Mesenchymal stem cell (in vitro differentiated cells and primary cell): ENCODE results near the gene ARMS2.

ENCODE experiments used
- DNase-seq: peaks from one replicate; pipeline ENCODE4 v3.0.0-alpha.2; 2013
- H2AFZ ChIP-seq: one replicate; pipeline ENCODE4 v1.6.1; 2013; ENCODE audit warnings: low read depth, mild to moderate bottlenecking, control low read depth, inconsistent platforms, low read length, moderate library complexity
- H2AK5ac ChIP-seq: 2 replicates; pipeline ENCODE4 v1.6.1; 2013; ENCODE audit warnings: low read length, moderate library complexity, mild to moderate bottlenecking, inconsistent platforms; ENCODE audit not compliant: severe bottlenecking
- H2BK120ac ChIP-seq: one replicate; pipeline ENCODE4 v1.6.1; 2013; ENCODE audit warnings: low read depth, mild to moderate bottlenecking, inconsistent platforms, low read length, moderate library complexity
- H2BK12ac ChIP-seq, 2 experiments: one replicate each; pipeline ENCODE4 v1.6.1; 2013; ENCODE audit warnings: inconsistent platforms in 2 of 2, low read length in 2 of 2, mild to moderate bottlenecking in 2 of 2, moderate library complexity in 2 of 2, control low read depth in 1 of 2
- H2BK15ac ChIP-seq: one replicate; pipeline ENCODE4 v1.6.1; 2013; ENCODE audit warnings: mild to moderate bottlenecking, low read depth, inconsistent platforms; ENCODE audit not compliant: poor library complexity, severe bottlenecking
- H2BK5ac ChIP-seq: 2 replicates; pipeline ENCODE4 v1.6.1; 2013; ENCODE audit warnings: low read depth, mild to moderate bottlenecking, low read length, control low read depth, inconsistent platforms; ENCODE audit not compliant: poor library complexity, severe bottlenecking
- H3K14ac ChIP-seq, 2 experiments: one replicate each; pipeline ENCODE4 v1.6.1; 2013; ENCODE audit warnings: inconsistent platforms in 2 of 2, low read length in 2 of 2, control low read depth in 1 of 2, mild to moderate bottlenecking in 1 of 2, moderate library complexity in 1 of 2
- H3K18ac ChIP-seq, 2 experiments: one replicate each; pipeline ENCODE4 v1.6.1; 2013; ENCODE audit warnings: inconsistent platforms in 2 of 2, low read length in 2 of 2, control low read depth in 1 of 2, low read depth in 1 of 2, mild to moderate bottlenecking in 1 of 2
- H3K23ac ChIP-seq, 2 experiments: one replicate each; pipeline ENCODE4 v1.6.1; 2013; ENCODE audit warnings: inconsistent platforms in 2 of 2, low read length in 2 of 2, mild to moderate bottlenecking in 2 of 2, moderate library complexity in 2 of 2, control low read depth in 1 of 2
- H3K27ac ChIP-seq: 2 replicates; pipeline ENCODE4 v1.5.1; 2013; ENCODE audit warnings: mild to moderate bottlenecking, moderate library complexity, low read length, control low read depth, inconsistent platforms; ENCODE audit not compliant: poor library complexity, severe bottlenecking
- H3K27me3 ChIP-seq, 2 experiments: 2 replicates each; pipeline versions ENCODE4 v1.6.1 to v1.7.0; 2013; ENCODE audit warnings: low read length in 2 of 2, mild to moderate bottlenecking in 2 of 2, moderate library complexity in 2 of 2, control low read depth in 1 of 2, inconsistent platforms in 1 of 2; ENCODE audit not compliant: control insufficient read depth in 1 of 2, insufficient read depth in 1 of 2
- H3K36me3 ChIP-seq, 2 experiments: 2 replicates each; pipeline versions ENCODE4 v1.6.1 to v1.7.0; 2013; ENCODE audit warnings: low read length in 2 of 2, control low read depth in 1 of 2, inconsistent platforms in 1 of 2, low read depth in 1 of 2, mild to moderate bottlenecking in 1 of 2; ENCODE audit not compliant: insufficient read depth in 2 of 2, control insufficient read depth in 1 of 2
- H3K4ac ChIP-seq, 2 experiments: one replicate each; pipeline ENCODE4 v1.6.1; 2013; ENCODE audit warnings: inconsistent platforms in 2 of 2, low read length in 2 of 2, mild to moderate bottlenecking in 2 of 2, moderate library complexity in 2 of 2, control low read depth in 1 of 2, low read depth in 1 of 2
- H3K4me1 ChIP-seq: 2 replicates; pipeline ENCODE4 v1.6.1; 2013; ENCODE audit warnings: low read depth, low read length, control low read depth; ENCODE audit not compliant: control insufficient read depth, insufficient read depth
- H3K4me2 ChIP-seq: 2 replicates; pipeline ENCODE4 v1.6.1; 2013; ENCODE audit warnings: low read length, mild to moderate bottlenecking, inconsistent platforms; ENCODE audit not compliant: poor library complexity, severe bottlenecking
- H3K4me3 ChIP-seq, 2 experiments: 2 replicates each; pipeline versions ENCODE4 v1.5.1 to v1.7.0; 2013; ENCODE audit warnings: low read length in 2 of 2, mild to moderate bottlenecking in 2 of 2, control low read depth in 1 of 2, low read depth in 1 of 2; ENCODE audit not compliant: insufficient read depth in 1 of 2
- H3K79me1 ChIP-seq: replicated peaks from 2 replicates; pipeline ENCODE4 v1.6.1; 2013; ENCODE audit warnings: mild to moderate bottlenecking, control low read depth, low read length, inconsistent platforms; ENCODE audit not compliant: poor library complexity, severe bottlenecking
- H3K9ac ChIP-seq: 2 replicates; pipeline ENCODE4 v1.7.0; 2013; ENCODE audit warnings: mild to moderate bottlenecking, low read length, moderate library complexity
- H3K9me3 ChIP-seq: 2 replicates; pipeline ENCODE4 v1.7.0; 2013; ENCODE audit warnings: mild to moderate bottlenecking, low read length; ENCODE audit not compliant: control insufficient read depth
- H4K8ac ChIP-seq: one replicate; pipeline ENCODE4 v1.6.1; 2013; ENCODE audit warnings: inconsistent platforms, mild to moderate bottlenecking, low read length, moderate library complexity
- H4K91ac ChIP-seq: one replicate; pipeline ENCODE4 v1.6.1; 2013; ENCODE audit warnings: mild to moderate bottlenecking, low read length, inconsistent platforms
- WGBS: methylation state at CpG from one replicate; pipeline ENCODE4 v1.1.7; 2013; ENCODE audit warnings: mixed read lengths; 5-methylcytosine and 5-hydroxymethylcytosine counted together

ARMS2 gene

GRCh38 chr10:122485670-122486069, 31.2 kb downstream of the ARMS2 start:
- Histone ChIP-seq H2BK15ac (no peak overlapping the region), H2BK120ac (peak overlapping the region; percentile 54), H3K4me3 (peak overlapping the region in 1 of 2 experiments; percentile 26), H3K27me3 (peaks cover 0 to 4% of the 10 kb centered on the region in 2 experiments), H3K36me3 (peaks cover 8 to 81% of the 10 kb centered on the region in 2 experiments), H2BK12ac (peak overlapping the region; percentile 94 to 95), H4K91ac (peak overlapping the region; percentile 92), H3K14ac (no peak overlapping the region), H3K23ac (no peak overlapping the region), H4K8ac (peak overlapping the region; percentile 97), H3K4ac (peak overlapping the region; percentile 62 to 85), H3K4me1 (peaks cover 9% of the 10 kb centered on the region), H2AFZ (no peak overlapping the region), H3K27ac (no peak overlapping the region), H2BK5ac (no peak overlapping the region), H2AK5ac (no peak overlapping the region), H3K4me2 (no peak overlapping the region), H3K79me1 (peaks cover 15% of the 10 kb centered on the region), H3K9me3 (no peaks in the 10 kb centered on the region), H3K9ac (peak overlapping the region; percentile 18), H3K18ac (peak overlapping the region; percentile 87 to 96)
- WGBS, result 5% methylated on average over 4 of the region's 5 CpGs
- peak; percentile 91 for DNase-seq

- no peak overlapping the region for H2AFZ ChIP-seq
- 40% methylated on average over 9 of the region's 9 CpGs for WGBS
- peak overlapping the region; percentile 74 for H2BK120ac ChIP-seq
- peaks cover 13% of the 10 kb centered on the region for H3K79me1 ChIP-seq
- H3K36me3 ChIP-seq, result peaks cover 15 to 82% of the 10 kb centered on the region in 2 experiments
- H3K9me3 ChIP-seq, result no peaks in the 10 kb centered on the region
- no peak overlapping the region for H2AK5ac ChIP-seq
- peaks cover 12% of the 10 kb centered on the region for H3K4me1 ChIP-seq
- peak overlapping the region in 1 of 2 experiments; percentile 6 for H3K23ac ChIP-seq
- H3K18ac ChIP-seq, result peak overlapping the region; percentile 85 to 97
- H4K91ac ChIP-seq, result peak overlapping the region; percentile 98
- no peak overlapping the region for H2BK15ac ChIP-seq
- DNase-seq, result peak; percentile 48
- H2BK5ac ChIP-seq, result no peak overlapping the region
- H3K27ac ChIP-seq, result no peak overlapping the region
- H3K9ac ChIP-seq, result peak overlapping the region; percentile 26
- H3K4me3 ChIP-seq, result no peak overlapping the region
- peak overlapping the region; percentile 97 to 100 for H2BK12ac ChIP-seq
- no peak overlapping the region for H3K4me2 ChIP-seq
- H3K27me3 ChIP-seq, result peaks cover 0 to 4% of the 10 kb centered on the region in 2 experiments
- peak overlapping the region; percentile 90 for H4K8ac ChIP-seq
- peak overlapping the region in 1 of 2 experiments; percentile 19 for H3K14ac ChIP-seq
- peak overlapping the region; percentile 57 to 75 for H3K4ac ChIP-seq
Measured at GRCh38 chr10:122486406-122487080, 32.1 kb downstream of the ARMS2 start.

GRCh38 chr10:122487174-122487765, 32.8 kb downstream of the ARMS2 start:
- peaks cover 13% of the 10 kb centered on the region for H3K79me1 ChIP-seq
- H3K18ac ChIP-seq, result peak overlapping the region; percentile 85 to 89
- no peak overlapping the region for H3K4me2 ChIP-seq
- DNase-seq, result peak; percentile 90
- no peak overlapping the region for H2AFZ ChIP-seq
- H3K14ac ChIP-seq, result peak overlapping the region in 1 of 2 experiments; percentile 85
- H3K36me3 ChIP-seq, result peaks cover 15 to 81% of the 10 kb centered on the region in 2 experiments
- peak overlapping the region; percentile 83 for H2BK15ac ChIP-seq
- peak overlapping the region; percentile 54 to 60 for H3K4ac ChIP-seq
- peak overlapping the region in 1 of 2 experiments; percentile 9 for H3K23ac ChIP-seq
- no peak overlapping the region for H2BK5ac ChIP-seq
- peak overlapping the region; percentile 26 for H3K9ac ChIP-seq
- peak overlapping the region; percentile 79 for H4K8ac ChIP-seq
- no peak overlapping the region for H2BK120ac ChIP-seq
- H3K4me1 ChIP-seq, result peaks cover 12% of the 10 kb centered on the region
- no peak overlapping the region for H3K4me3 ChIP-seq
- peak overlapping the region; percentile 77 for H4K91ac ChIP-seq
- H3K27me3 ChIP-seq, result peaks cover 0 to 4% of the 10 kb centered on the region in 2 experiments
- H2AK5ac ChIP-seq, result no peak overlapping the region
- no peaks in the 10 kb centered on the region for H3K9me3 ChIP-seq
- peak overlapping the region in 1 of 2 experiments; percentile 95 for H2BK12ac ChIP-seq
- no peak overlapping the region for H3K27ac ChIP-seq
- 39% methylated on average over 16 of the region's 16 CpGs for WGBS

GRCh38 chr10:122490268-122490667, 35.8 kb downstream of the ARMS2 start:
- Histone ChIP-seq H2AK5ac (no peak overlapping the region), H3K9ac (peak overlapping the region; percentile 56), H2BK120ac (no peak overlapping the region), H3K27me3 (peaks cover 0 to 4% of the 10 kb centered on the region in 2 experiments), H2AFZ (no peak overlapping the region), H2BK15ac (no peak overlapping the region), H2BK12ac (no peak overlapping the region), H3K14ac (no peak overlapping the region), H3K4me1 (peaks cover 20% of the 10 kb centered on the region), H3K4me2 (no peak overlapping the region), H3K36me3 (peaks cover 23 to 72% of the 10 kb centered on the region in 2 experiments), H3K4me3 (no peak overlapping the region), H3K23ac (no peak overlapping the region), H4K8ac (no peak overlapping the region), H2BK5ac (no peak overlapping the region), H3K27ac (no peak overlapping the region), H3K9me3 (no peaks in the 10 kb centered on the region), H4K91ac (no peak overlapping the region), H3K4ac (no peak overlapping the region), H3K18ac (no peak overlapping the region), H3K79me1 (peaks cover 11% of the 10 kb centered on the region)
- WGBS, result no CpG with 5 or more reads among the region's 4 CpGs
- no peak for DNase-seq
